ENCODE results near the gene AEBP2. TPM values are rescaled to one million over a fixed set of nuclear protein-coding genes. Genes with fewer than 3 reads are reported as not detected.

Gene AEBP2
- polyA plus RNA-seq, 1 donor (not counting 4 experiments of a cell fraction or from before 2014, with no cell fraction given) = 19.6 TPM

- FAIRE-seq (peak; percentile 63), DNase-seq (ENCODE audit: low read depth, low spot score) (peak; percentile 1)
- no peak for TF ChIP-seq CTCF (optimal IDR thresholded peaks at IDR 0.05 in 1 of 3, IDR thresholded peaks at IDR 0.05 in 1 of 3, conservative IDR thresholded peaks at IDR 0.05 in 1 of 3; ENCODE audit: extremely low read depth in 1 of 3, insufficient read depth in 2 of 3, low read length in 3 of 3)
- no peak for TF ChIP-seq EZH2 (IDR thresholded peaks at IDR 0.05; ENCODE audit: low read length)
- dilution Hi-C loops (cut with MboI; ENCODE audit: extremely low pct_ligation_motif_present, low sequenced_read_pairs) = no loop called here
- peak overlapping the region; percentile 77 for H3K9ac ChIP-seq (ENCODE audit: control insufficient read depth, extremely low read depth, insufficient read depth, low read length)
- H3K4me3 ChIP-seq (ENCODE audit: control insufficient read depth in 2 of 3, extremely low read depth in 1 of 3, insufficient read depth in 2 of 3, low read depth in 1 of 3, low read length in 3 of 3) = peak overlapping the region in 2 of 3 experiments; percentile 54 to 67
- H3K27ac ChIP-seq (ENCODE audit: control insufficient read depth, insufficient read depth, low read length) = peak overlapping the region; percentile 91
- H3K27me3 ChIP-seq (ENCODE audit: control insufficient read depth, extremely low read depth, insufficient read depth, low read length) = no peaks in the 10 kb centered on the region
- no peaks in the 10 kb centered on the region for H3K9me3 ChIP-seq (ENCODE audit: control insufficient read depth, low read depth, low read length)
- peaks cover 87% of the 10 kb centered on the region for H3K79me2 ChIP-seq (ENCODE audit: control insufficient read depth, insufficient read depth, low read length)
- no peak overlapping the region for H2AFZ ChIP-seq (ENCODE audit: control insufficient read depth, low read length)
- no peaks in the 10 kb centered on the region for H3K36me3 ChIP-seq (ENCODE audit: control insufficient read depth in 2 of 2, extremely low read depth in 1 of 2, insufficient read depth in 2 of 2, low read length in 2 of 2)
- peaks cover 5% of the 10 kb centered on the region for H3K9me1 ChIP-seq (ENCODE audit: control insufficient read depth, extremely low read depth, insufficient read depth, low read length)
- H3K4me1 ChIP-seq (ENCODE audit: control insufficient read depth, extremely low read depth, insufficient read depth, low read length) = peaks cover 23% of the 10 kb centered on the region
- peaks cover 6% of the 10 kb centered on the region for H4K20me1 ChIP-seq (ENCODE audit: control insufficient read depth, extremely low read depth, insufficient read depth, low read length)
- H3K4me2 ChIP-seq (ENCODE audit: control insufficient read depth, extremely low read depth, insufficient read depth, low read depth, low read length) = peak overlapping the region; percentile 94
Measured at GRCh38 chr12:19482036-19482435, 42.7 kb downstream of the AEBP2 start.

GRCh38 chr12:19482551-19483109 lies 43.3 kb downstream of the AEBP2 start:
- Histone ChIP-seq H3K4me3 (ENCODE audit: control insufficient read depth in 2 of 3, extremely low read depth in 1 of 3, insufficient read depth in 2 of 3, low read depth in 1 of 3, low read length in 3 of 3) (peak overlapping the region in 2 of 3 experiments; percentile 54 to 67), H2AFZ (ENCODE audit: control insufficient read depth, low read length) (peak overlapping the region; percentile 52), H3K79me2 (ENCODE audit: control insufficient read depth, insufficient read depth, low read length) (peaks cover 87% of the 10 kb centered on the region), H3K4me2 (ENCODE audit: control insufficient read depth, extremely low read depth, insufficient read depth, low read depth, low read length) (peak overlapping the region; percentile 94), H3K9ac (ENCODE audit: control insufficient read depth, extremely low read depth, insufficient read depth, low read length) (peak overlapping the region; percentile 77), H3K36me3 (ENCODE audit: control insufficient read depth in 2 of 2, extremely low read depth in 1 of 2, insufficient read depth in 2 of 2, low read length in 2 of 2) (no peaks in the 10 kb centered on the region), H3K4me1 (ENCODE audit: control insufficient read depth, extremely low read depth, insufficient read depth, low read length) (peaks cover 23% of the 10 kb centered on the region), H3K27ac (ENCODE audit: control insufficient read depth, insufficient read depth, low read length) (peak overlapping the region; percentile 91), H3K9me1 (ENCODE audit: control insufficient read depth, extremely low read depth, insufficient read depth, low read length) (peaks cover 5% of the 10 kb centered on the region), H4K20me1 (ENCODE audit: control insufficient read depth, extremely low read depth, insufficient read depth, low read length) (peaks cover 6% of the 10 kb centered on the region), H3K27me3 (ENCODE audit: control insufficient read depth, extremely low read depth, insufficient read depth, low read length) (no peaks in the 10 kb centered on the region), H3K9me3 (ENCODE audit: control insufficient read depth, low read depth, low read length) (no peaks in the 10 kb centered on the region)
- FAIRE-seq (peak; percentile 75), DNase-seq (ENCODE audit: low read depth, low spot score) (peak; percentile 11)
- dilution Hi-C loops (cut with MboI; ENCODE audit: extremely low pct_ligation_motif_present, low sequenced_read_pairs) = no loop called here
- TF ChIP-seq EZH2 (IDR thresholded peaks at IDR 0.05; ENCODE audit: low read length) = no peak
- no peak for TF ChIP-seq CTCF (optimal IDR thresholded peaks at IDR 0.05 in 1 of 3, IDR thresholded peaks at IDR 0.05 in 1 of 3, conservative IDR thresholded peaks at IDR 0.05 in 1 of 3; ENCODE audit: extremely low read depth in 1 of 3, insufficient read depth in 2 of 3, low read length in 3 of 3)
